ENCODE results near the gene NCR2.

The NCR2 gene

DNA sequence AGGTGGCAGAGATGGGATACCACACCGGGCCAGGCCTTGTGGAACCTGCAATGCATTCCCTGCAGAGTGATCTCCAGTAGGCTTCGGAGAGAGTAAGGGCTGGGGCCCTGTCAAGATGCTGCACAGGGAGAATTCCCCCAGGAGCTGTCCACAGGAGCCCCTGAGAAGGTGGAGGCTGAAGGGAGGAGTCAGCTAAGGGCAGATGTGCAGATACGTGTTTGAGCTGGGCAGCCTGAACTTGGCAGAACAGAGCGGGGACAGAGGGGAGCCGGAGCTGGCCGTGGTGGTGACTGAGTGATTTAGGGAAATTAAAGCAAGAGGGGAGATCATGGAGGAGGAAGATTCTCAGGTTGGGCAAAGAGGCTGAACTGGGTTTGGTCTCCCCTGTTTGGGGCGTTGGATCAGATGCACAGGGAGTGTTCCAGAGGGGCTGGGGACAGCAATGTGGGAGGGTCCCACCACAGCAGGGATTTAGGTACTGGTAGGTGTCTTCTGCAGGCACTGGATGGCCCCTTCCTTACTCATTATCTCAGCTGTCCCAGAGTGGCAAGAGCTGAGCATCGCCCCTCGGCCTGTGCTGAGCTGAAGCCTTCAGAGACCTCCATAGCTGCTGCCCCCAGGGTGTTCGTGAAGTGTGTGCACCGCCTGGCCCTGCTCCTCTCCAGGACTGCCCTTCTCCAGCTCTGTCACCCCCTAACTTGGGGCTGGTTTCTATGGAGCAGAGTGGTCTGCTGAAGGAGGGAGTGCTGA, 3.8 kb upstream of the NCR2 start:
- H3K4me3 ChIP-seq (ENCODE audit: low read depth, low read length, poor library complexity, severe bottlenecking), result no peak overlapping the region
- TF ChIP-seq EZH2 (IDR thresholded peaks at IDR 0.05; ENCODE audit: borderline replicate concordance, low read length), result no peak
- no peak for TF ChIP-seq CTCF (IDR thresholded peaks at IDR 0.05; ENCODE audit: low read length)
- no peaks in the 10 kb centered on the region for H4K20me1 ChIP-seq (ENCODE audit: insufficient read depth, low read length)
- H3K36me3 ChIP-seq (ENCODE audit: insufficient read depth, low read length), result no peaks in the 10 kb centered on the region
- no peak overlapping the region for H2AFZ ChIP-seq (ENCODE audit: low read length)
- no peaks in the 10 kb centered on the region for H3K79me2 ChIP-seq (ENCODE audit: insufficient read depth, low read length)
- no peak overlapping the region for H3K4me2 ChIP-seq (ENCODE audit: low read length)
- H3K9ac ChIP-seq (ENCODE audit: low read length), result no peak overlapping the region
- no peaks in the 10 kb centered on the region for H3K9me3 ChIP-seq (ENCODE audit: low read length)
- no peaks in the 10 kb centered on the region for H3K9me2 ChIP-seq (ENCODE audit: low read depth, low read length)
- no peaks in the 10 kb centered on the region for H3K27me3 ChIP-seq (ENCODE audit: insufficient read depth, low read length)
- no peak overlapping the region for H3K27ac ChIP-seq (ENCODE audit: low read depth, low read length, poor library complexity, severe bottlenecking)
- H3F3A ChIP-seq (ENCODE audit: insufficient read depth, low read length), result no peaks in the 10 kb centered on the region
- H3K4me1 ChIP-seq (ENCODE audit: insufficient read depth, low read length, severe bottlenecking), result peaks cover 7% of the 10 kb centered on the region

GRCh38 chr6:41332241-41332640, 3.2 kb upstream of the NCR2 start:
- Histone ChIP-seq H3K4me2 (ENCODE audit: low read length) (no peak overlapping the region), H3K27me3 (ENCODE audit: insufficient read depth, low read length) (no peaks in the 10 kb centered on the region), H3K9me2 (ENCODE audit: low read depth, low read length) (no peaks in the 10 kb centered on the region), H3K4me3 (ENCODE audit: low read depth, low read length, poor library complexity, severe bottlenecking) (no peak overlapping the region), H3K36me3 (ENCODE audit: insufficient read depth, low read length) (no peaks in the 10 kb centered on the region), H4K20me1 (ENCODE audit: insufficient read depth, low read length) (no peaks in the 10 kb centered on the region), H2AFZ (ENCODE audit: low read length) (no peak overlapping the region), H3K27ac (ENCODE audit: low read depth, low read length, poor library complexity, severe bottlenecking) (no peak overlapping the region), H3K9ac (ENCODE audit: low read length) (no peak overlapping the region), H3K9me3 (ENCODE audit: low read length) (no peaks in the 10 kb centered on the region), H3K79me2 (ENCODE audit: insufficient read depth, low read length) (no peaks in the 10 kb centered on the region), H3K4me1 (ENCODE audit: insufficient read depth, low read length, severe bottlenecking) (peaks cover 7% of the 10 kb centered on the region), H3F3A (ENCODE audit: insufficient read depth, low read length) (no peaks in the 10 kb centered on the region)
- TF ChIP-seq EZH2 (IDR thresholded peaks at IDR 0.05; ENCODE audit: borderline replicate concordance, low read length), result no peak
- TF ChIP-seq CTCF (IDR thresholded peaks at IDR 0.05; ENCODE audit: low read length), result no peak

DNA sequence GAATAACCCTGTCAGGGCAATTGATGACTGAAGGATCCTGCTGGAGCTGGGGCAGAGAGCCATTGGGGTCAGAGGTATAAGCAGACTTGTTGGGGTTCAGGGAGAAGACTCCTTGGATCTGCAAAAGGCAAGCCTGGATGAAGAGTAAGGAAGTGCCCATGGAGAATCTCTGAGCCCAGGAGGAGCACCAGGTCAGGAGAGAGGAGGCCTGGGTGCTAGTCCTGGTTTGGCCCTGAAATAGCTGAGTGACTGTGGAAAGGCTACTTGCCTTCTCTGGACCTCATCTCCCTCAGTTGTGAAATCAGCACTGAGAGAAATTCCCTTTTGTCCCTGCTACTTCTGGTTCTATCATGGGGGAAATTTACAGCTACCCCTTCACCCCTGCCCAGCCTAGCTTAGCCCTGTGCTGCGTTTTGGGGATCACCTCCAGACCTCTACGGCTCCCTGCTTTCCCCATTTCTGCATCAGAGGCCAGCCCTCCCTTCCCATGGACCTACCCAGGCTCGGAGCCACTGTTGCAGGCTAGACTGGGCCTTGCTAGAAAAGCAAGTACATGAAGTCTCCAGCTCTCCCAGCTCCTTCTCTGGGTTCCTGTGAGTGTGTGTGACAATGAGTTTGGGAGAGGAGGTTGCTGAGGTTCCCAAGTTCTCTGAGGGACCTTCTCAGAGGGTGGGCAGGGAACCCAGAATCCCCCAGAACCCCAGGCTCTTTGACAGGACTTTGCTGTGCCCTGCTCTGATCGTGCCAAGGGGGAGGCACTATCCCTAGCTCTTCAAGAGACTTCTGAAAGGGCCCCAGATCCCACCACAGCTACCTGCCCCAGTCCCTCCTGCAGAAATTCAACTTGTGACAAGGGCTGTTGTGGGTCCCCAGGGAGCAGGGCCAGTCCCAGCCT, 2.3 kb upstream of the NCR2 start:
- Histone ChIP-seq H3F3A (ENCODE audit: insufficient read depth, low read length) (no peaks in the 10 kb centered on the region), H3K27me3 (ENCODE audit: insufficient read depth, low read length) (no peaks in the 10 kb centered on the region), H3K9me2 (ENCODE audit: low read depth, low read length) (no peaks in the 10 kb centered on the region), H3K36me3 (ENCODE audit: insufficient read depth, low read length) (no peaks in the 10 kb centered on the region), H3K4me2 (ENCODE audit: low read length) (no peak overlapping the region), H3K4me3 (ENCODE audit: low read depth, low read length, poor library complexity, severe bottlenecking) (no peak overlapping the region), H3K4me1 (ENCODE audit: insufficient read depth, low read length, severe bottlenecking) (peaks cover 7% of the 10 kb centered on the region), H3K79me2 (ENCODE audit: insufficient read depth, low read length) (no peaks in the 10 kb centered on the region), H3K9ac (ENCODE audit: low read length) (no peak overlapping the region), H3K27ac (ENCODE audit: low read depth, low read length, poor library complexity, severe bottlenecking) (no peak overlapping the region), H2AFZ (ENCODE audit: low read length) (no peak overlapping the region), H3K9me3 (ENCODE audit: low read length) (no peaks in the 10 kb centered on the region), H4K20me1 (ENCODE audit: insufficient read depth, low read length) (no peaks in the 10 kb centered on the region)
- TF ChIP-seq CTCF (IDR thresholded peaks at IDR 0.05; ENCODE audit: low read length) (no peak), EZH2 (IDR thresholded peaks at IDR 0.05; ENCODE audit: borderline replicate concordance, low read length) (no peak)
